ENCODE results near the gene EIF4G3. TPM values are rescaled to one million over a fixed set of nuclear protein-coding genes. Genes with fewer than 3 reads are reported as not detected.
"Not testable (repeated sequence)": the region's sequence is repeated elsewhere in the genome, so short reads cannot be mapped to it uniquely, and the experiment has no call there.

The EIF4G3 gene
- total and polyA plus RNA-seq, 2 donors (not counting 1 experiment from before 2014, with no cell fraction given), result 53.5 to 67.0 TPM

- no peaks in the 10 kb centered on the region for H3K36me3 ChIP-seq (ENCODE audit: control insufficient read depth, insufficient read depth, low read length)
- no peaks in the 10 kb centered on the region for H3K27me3 ChIP-seq (ENCODE audit: control insufficient read depth, insufficient read depth, low read length)
- no peak overlapping the region for H3K4me2 ChIP-seq (ENCODE audit: extremely low read depth, insufficient read depth, low read length)
- H3K9ac ChIP-seq (ENCODE audit: insufficient read depth, low read length), result no peak overlapping the region
- H3K27ac ChIP-seq (ENCODE audit: insufficient read depth, low read length), result no peak overlapping the region
- TF ChIP-seq, protein P1, sequence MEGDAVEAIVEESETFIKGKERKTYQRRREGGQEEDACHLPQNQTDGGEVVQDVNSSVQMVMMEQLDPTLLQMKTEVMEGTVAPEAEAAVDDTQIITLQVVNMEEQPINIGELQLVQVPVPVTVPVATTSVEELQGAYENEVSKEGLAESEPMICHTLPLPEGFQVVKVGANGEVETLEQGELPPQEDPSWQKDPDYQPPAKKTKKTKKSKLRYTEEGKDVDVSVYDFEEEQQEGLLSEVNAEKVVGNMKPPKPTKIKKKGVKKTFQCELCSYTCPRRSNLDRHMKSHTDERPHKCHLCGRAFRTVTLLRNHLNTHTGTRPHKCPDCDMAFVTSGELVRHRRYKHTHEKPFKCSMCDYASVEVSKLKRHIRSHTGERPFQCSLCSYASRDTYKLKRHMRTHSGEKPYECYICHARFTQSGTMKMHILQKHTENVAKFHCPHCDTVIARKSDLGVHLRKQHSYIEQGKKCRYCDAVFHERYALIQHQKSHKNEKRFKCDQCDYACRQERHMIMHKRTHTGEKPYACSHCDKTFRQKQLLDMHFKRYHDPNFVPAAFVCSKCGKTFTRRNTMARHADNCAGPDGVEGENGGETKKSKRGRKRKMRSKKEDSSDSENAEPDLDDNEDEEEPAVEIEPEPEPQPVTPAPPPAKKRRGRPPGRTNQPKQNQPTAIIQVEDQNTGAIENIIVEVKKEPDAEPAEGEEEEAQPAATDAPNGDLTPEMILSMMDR (conservative IDR thresholded peaks at IDR 0.05 in 1 of 2, IDR thresholded peaks at IDR 0.05 in 1 of 2; ENCODE audit: low read depth in 1 of 2, low read length in 2 of 2), result no peak
- TF ChIP-seq EZH2 (IDR thresholded peaks at IDR 0.05; ENCODE audit: low read length, missing control alignments), result no peak
- no peaks in the 10 kb centered on the region for H3K9me3 ChIP-seq (ENCODE audit: control insufficient read depth, insufficient read depth, low read depth, low read length)
- no peaks in the 10 kb centered on the region for H3K4me1 ChIP-seq (ENCODE audit: control insufficient read depth, extremely low read depth, insufficient read depth, low read length)
- no peak overlapping the region for H2AFZ ChIP-seq (ENCODE audit: low read length)
- DNase-seq (ENCODE audit: low read depth in 2 of 2), result no peak
- no peaks in the 10 kb centered on the region for H4K20me1 ChIP-seq (ENCODE audit: control insufficient read depth, extremely low read depth, insufficient read depth, low read length)
- H3K79me2 ChIP-seq (ENCODE audit: control insufficient read depth, insufficient read depth, low read length), result peaks cover 6% of the 10 kb centered on the region
- H3K4me3 ChIP-seq (replicated peaks in 1 of 4; ENCODE audit: control extremely low read depth in 1 of 4, insufficient read depth in 1 of 4, low read depth in 3 of 4, low read length in 4 of 4), result no peak overlapping the region
These were observed 148.1 kb downstream of the EIF4G3 start for GRCh38 chr1:21028520-21029145.

GRCh38 chr1:21027805-21028204, 148.9 kb downstream of the EIF4G3 start:
- peak in 1 of 2 donors; percentile 46 for DNase-seq (ENCODE audit: low read depth in 2 of 2)
- Histone ChIP-seq H3K27ac (ENCODE audit: insufficient read depth, low read length) (no peak overlapping the region), H3K9me3 (ENCODE audit: control insufficient read depth, insufficient read depth, low read depth, low read length) (no peaks in the 10 kb centered on the region), H3K4me3 (replicated peaks in 1 of 4; ENCODE audit: control extremely low read depth in 1 of 4, insufficient read depth in 1 of 4, low read depth in 3 of 4, low read length in 4 of 4) (no peak overlapping the region), H3K79me2 (ENCODE audit: control insufficient read depth, insufficient read depth, low read length) (peaks cover 6% of the 10 kb centered on the region), H3K4me2 (ENCODE audit: extremely low read depth, insufficient read depth, low read length) (no peak overlapping the region), H3K9ac (ENCODE audit: insufficient read depth, low read length) (no peak overlapping the region), H3K4me1 (ENCODE audit: control insufficient read depth, extremely low read depth, insufficient read depth, low read length) (no peaks in the 10 kb centered on the region), H2AFZ (ENCODE audit: low read length) (no peak overlapping the region), H4K20me1 (ENCODE audit: control insufficient read depth, extremely low read depth, insufficient read depth, low read length) (no peaks in the 10 kb centered on the region), H3K27me3 (ENCODE audit: control insufficient read depth, insufficient read depth, low read length) (no peaks in the 10 kb centered on the region), H3K36me3 (ENCODE audit: control insufficient read depth, insufficient read depth, low read length) (no peaks in the 10 kb centered on the region)
- TF ChIP-seq, protein P1 (conservative IDR thresholded peaks at IDR 0.05 in 1 of 2, IDR thresholded peaks at IDR 0.05 in 1 of 2; ENCODE audit: low read depth in 1 of 2, low read length in 2 of 2), result no peak
- no peak for TF ChIP-seq EZH2 (IDR thresholded peaks at IDR 0.05; ENCODE audit: low read length, missing control alignments)

- no peak overlapping the region for H3K9ac ChIP-seq (ENCODE audit: insufficient read depth, low read length)
- H2AFZ ChIP-seq (ENCODE audit: low read length), result no peak overlapping the region
- no peaks in the 10 kb centered on the region for H4K20me1 ChIP-seq (ENCODE audit: control insufficient read depth, extremely low read depth, insufficient read depth, low read length)
- TF ChIP-seq, protein P1 (conservative IDR thresholded peaks at IDR 0.05 in 1 of 2, IDR thresholded peaks at IDR 0.05 in 1 of 2; ENCODE audit: low read depth in 1 of 2, low read length in 2 of 2), result no peak
- TF ChIP-seq EZH2 (IDR thresholded peaks at IDR 0.05; ENCODE audit: low read length, missing control alignments), result no peak
- H3K27ac ChIP-seq (ENCODE audit: insufficient read depth, low read length), result no peak overlapping the region
- H3K27me3 ChIP-seq (ENCODE audit: control insufficient read depth, insufficient read depth, low read length), result no peaks in the 10 kb centered on the region
- H3K36me3 ChIP-seq (ENCODE audit: control insufficient read depth, insufficient read depth, low read length), result no peaks in the 10 kb centered on the region
- no peak for DNase-seq (ENCODE audit: low read depth in 2 of 2)
- peaks cover 4% of the 10 kb centered on the region for H3K4me1 ChIP-seq (ENCODE audit: control insufficient read depth, extremely low read depth, insufficient read depth, low read length)
- H3K4me2 ChIP-seq (ENCODE audit: extremely low read depth, insufficient read depth, low read length), result no peak overlapping the region
- no peaks in the 10 kb centered on the region for H3K9me3 ChIP-seq (ENCODE audit: control insufficient read depth, insufficient read depth, low read depth, low read length)
- peaks cover 13% of the 10 kb centered on the region for H3K79me2 ChIP-seq (ENCODE audit: control insufficient read depth, insufficient read depth, low read length)
- H3K4me3 ChIP-seq (replicated peaks in 1 of 4; ENCODE audit: control extremely low read depth in 1 of 4, insufficient read depth in 1 of 4, low read depth in 3 of 4, low read length in 4 of 4), result no peak overlapping the region
These were observed 151.8 kb downstream of the EIF4G3 start for GRCh38 chr1:21024918-21025317.

- not testable (repeated sequence) for H3K9ac ChIP-seq (ENCODE audit: insufficient read depth, low read length)
These were observed 152.4 kb downstream of the EIF4G3 start for GRCh38 chr1:21024136-21024896.

More at GRCh38 chr1:21024136-21024896, 152.4 kb downstream of the EIF4G3 start:
- not testable (repeated sequence) for H3K36me3 ChIP-seq (ENCODE audit: control insufficient read depth, insufficient read depth, low read length); H3K27me3 ChIP-seq (ENCODE audit: control insufficient read depth, insufficient read depth, low read length); H4K20me1 ChIP-seq (ENCODE audit: control insufficient read depth, extremely low read depth, insufficient read depth, low read length); H3K4me1 ChIP-seq (ENCODE audit: control insufficient read depth, extremely low read depth, insufficient read depth, low read length); H3K27ac ChIP-seq (ENCODE audit: insufficient read depth, low read length); H3K4me3 ChIP-seq (replicated peaks in 1 of 4; ENCODE audit: control extremely low read depth in 1 of 4, insufficient read depth in 1 of 4, low read depth in 3 of 4, low read length in 4 of 4); H3K4me2 ChIP-seq (ENCODE audit: extremely low read depth, insufficient read depth, low read length); H3K9me3 ChIP-seq (ENCODE audit: control insufficient read depth, insufficient read depth, low read depth, low read length); H2AFZ ChIP-seq (ENCODE audit: low read length); DNase-seq (ENCODE audit: low read depth in 2 of 2)
- peaks cover 13% of the 10 kb centered on the region for H3K79me2 ChIP-seq (ENCODE audit: control insufficient read depth, insufficient read depth, low read length)
